ENCODE results near the gene SNX22.

SNX22 gene

GRCh38 chr15:64185146-64185911 lies 33.8 kb downstream of the SNX22 start:
- Mint-ChIP-seq H3K4me1 (ENCODE audit: low read depth) (peaks cover 9% of the 10 kb centered on the region), H3K36me3 (ENCODE audit: low read depth) (peaks cover 47% of the 10 kb centered on the region), H3K27me3 (no peaks in the 10 kb centered on the region), H3K4me3 (no peak overlapping the region), H3K27ac (no peak overlapping the region), H3K9me3 (no peaks in the 10 kb centered on the region)
- intact Hi-C loops (cut with micrococcal nuclease): no loop called here

- Mint-ChIP-seq H3K27me3 (no peaks in the 10 kb centered on the region), H3K27ac (no peak overlapping the region), H3K9me3 (no peaks in the 10 kb centered on the region), H3K36me3 (ENCODE audit: low read depth) (peaks cover 53% of the 10 kb centered on the region), H3K4me3 (no peak overlapping the region), H3K4me1 (ENCODE audit: low read depth) (no peaks in the 10 kb centered on the region)
- intact Hi-C loops (cut with micrococcal nuclease): no loop called here
These were observed 36.1 kb downstream of the SNX22 start for GRCh38 chr15:64187396-64188191.

- intact Hi-C loops (cut with micrococcal nuclease): no loop called here
- peaks cover 73% of the 10 kb centered on the region for H3K36me3 Mint-ChIP-seq (ENCODE audit: low read depth)
These were observed 40.7 kb downstream of the SNX22 start for GRCh38 chr15:64191971-64192830.

GRCh38 chr15:64193971-64194370 lies 42.4 kb downstream of the SNX22 start:
- Mint-ChIP-seq H3K4me3 (no peak overlapping the region), H3K4me1 (ENCODE audit: low read depth) (no peaks in the 10 kb centered on the region), H3K27me3 (no peaks in the 10 kb centered on the region), H3K9me3 (no peaks in the 10 kb centered on the region), H3K36me3 (ENCODE audit: low read depth) (peaks cover 73% of the 10 kb centered on the region), H3K27ac (no peak overlapping the region)
- intact Hi-C loops (cut with micrococcal nuclease): no loop called here

More at GRCh38 chr15:64191971-64192830, 40.7 kb downstream of the SNX22 start:
- Mint-ChIP-seq H3K4me3 (no peak overlapping the region), H3K4me1 (ENCODE audit: low read depth) (no peaks in the 10 kb centered on the region), H3K27ac (no peak overlapping the region), H3K27me3 (no peaks in the 10 kb centered on the region), H3K9me3 (no peaks in the 10 kb centered on the region)

- Mint-ChIP-seq H3K36me3 (ENCODE audit: low read depth) (peaks cover 91% of the 10 kb centered on the region), H3K27me3 (no peaks in the 10 kb centered on the region), H3K4me1 (ENCODE audit: low read depth) (no peaks in the 10 kb centered on the region), H3K27ac (no peak overlapping the region), H3K9me3 (no peaks in the 10 kb centered on the region), H3K4me3 (no peak overlapping the region)
- intact Hi-C loops (cut with micrococcal nuclease): no loop called here
These were observed 45.9 kb downstream of the SNX22 start for GRCh38 chr15:64197425-64197824.

- Mint-ChIP-seq H3K36me3 (ENCODE audit: low read depth) (peaks cover 84% of the 10 kb centered on the region), H3K9me3 (no peaks in the 10 kb centered on the region), H3K4me1 (ENCODE audit: low read depth) (no peaks in the 10 kb centered on the region), H3K27me3 (no peaks in the 10 kb centered on the region), H3K4me3 (no peak overlapping the region), H3K27ac (no peak overlapping the region)
- intact Hi-C loops (cut with micrococcal nuclease): loop anchor here (10.0 kb wide), 1 partner anchor 150 kb away; the partner anchor contains the start of gene CSNK1G1
These were observed 53.7 kb downstream of the SNX22 start for GRCh38 chr15:64205202-64205601.

All from dendritic cell treated with granulocyte-macrophage colony-stimulating factor and Interleukin-4, amounts not matched to agents 40 ng/mL and 50 ng/mL, for 4 days (primary cell).